ENCODE results near the gene IST1.

IST1 gene

DNA sequence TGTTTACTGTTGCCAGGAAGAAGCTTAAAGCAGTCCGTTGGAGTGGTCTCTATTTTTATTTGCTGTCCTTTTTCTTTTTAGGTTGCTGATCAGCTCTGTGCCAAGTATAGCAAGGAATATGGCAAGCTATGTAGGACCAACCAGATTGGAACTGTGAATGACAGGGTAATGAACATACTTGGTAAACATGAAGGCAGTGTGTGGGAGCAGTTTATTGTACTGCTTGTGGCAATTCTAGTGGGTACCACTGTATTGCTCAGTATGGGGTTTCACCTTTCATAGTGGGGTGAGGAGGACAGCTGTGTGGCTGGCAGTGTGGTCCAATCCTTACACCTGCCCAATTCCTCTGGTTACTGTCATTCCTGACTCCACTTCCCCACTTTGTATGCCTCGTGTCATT, 25.3 kb downstream of the IST1 start:
- DNase-seq, result no peak

DNA sequence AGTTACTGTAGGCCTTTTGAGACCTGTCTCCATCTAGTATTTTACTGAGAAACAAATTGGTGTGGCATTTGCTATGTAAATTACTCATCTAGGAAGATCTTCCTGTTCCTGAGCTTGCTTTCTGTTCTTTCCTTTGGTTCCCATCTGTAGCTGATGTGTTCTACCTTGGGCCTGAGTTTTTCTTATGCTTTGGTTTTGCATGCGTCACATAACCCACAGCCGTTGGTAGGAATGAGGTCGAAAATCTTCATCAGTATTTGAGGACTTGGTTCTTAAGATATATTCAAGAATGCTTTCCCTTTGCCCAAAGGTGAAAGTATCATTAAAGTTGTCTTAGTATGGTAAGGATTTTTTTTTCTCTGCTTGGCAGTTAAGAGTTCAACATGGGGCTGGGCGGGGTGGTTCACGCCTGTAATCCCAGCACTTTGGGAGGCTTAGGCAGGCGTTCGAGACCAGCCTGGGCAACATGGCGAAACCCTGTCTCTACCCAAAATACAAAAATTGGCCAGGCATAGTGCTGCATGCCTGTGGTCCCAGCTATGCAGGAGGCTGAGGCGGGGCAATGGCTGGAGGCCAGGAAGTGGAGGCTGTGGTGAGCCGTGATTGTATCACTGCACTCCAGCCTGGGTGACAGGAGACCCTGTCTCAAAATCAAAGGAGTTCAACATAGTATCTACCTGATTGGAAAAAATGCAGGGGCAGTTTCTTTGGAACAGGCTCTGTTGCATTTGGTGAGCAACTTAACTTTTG, 28.8 kb downstream of the IST1 start:
- DNase-seq, result no peak

DNA sequence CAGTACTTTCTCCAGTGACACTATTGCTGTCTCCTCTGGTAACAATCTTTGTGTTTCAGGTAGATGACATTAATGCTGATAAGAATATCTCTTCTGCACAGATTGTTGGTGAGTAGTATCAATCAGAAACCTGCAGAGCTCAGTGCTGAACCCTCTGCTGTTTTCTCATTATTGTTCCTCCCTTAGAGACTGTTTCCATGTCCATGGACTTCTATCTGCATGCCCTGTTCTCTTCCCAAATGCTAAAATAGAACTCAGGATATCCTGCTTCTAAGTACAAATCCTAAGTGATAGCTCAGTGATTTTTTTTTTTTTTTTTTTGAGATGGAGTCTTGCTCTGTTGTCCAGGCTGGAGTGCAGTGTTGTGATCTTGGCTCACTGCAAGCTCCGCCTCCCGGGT, 29.4 kb downstream of the IST1 start:
- DNase-seq, result no peak

DNA sequence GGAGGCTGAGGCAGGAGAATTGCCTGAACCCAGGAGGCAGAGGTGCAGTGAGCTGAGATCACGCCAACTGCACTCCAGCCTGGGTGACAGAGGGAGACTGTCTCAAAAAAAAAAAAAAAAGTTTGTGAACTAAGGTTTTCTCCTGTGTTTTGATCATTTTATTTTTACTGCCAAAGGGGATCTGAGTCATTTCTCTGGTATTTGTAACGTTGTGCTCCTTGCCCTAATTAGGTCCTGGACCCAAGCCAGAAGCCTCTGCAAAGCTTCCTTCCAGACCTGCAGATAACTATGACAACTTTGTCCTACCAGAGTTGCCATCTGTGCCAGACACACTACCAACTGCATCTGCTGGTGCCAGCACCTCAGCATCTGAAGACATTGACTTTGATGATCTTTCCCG, 32.1 kb downstream of the IST1 start:
- peak; percentile 56 for DNase-seq

DNA sequence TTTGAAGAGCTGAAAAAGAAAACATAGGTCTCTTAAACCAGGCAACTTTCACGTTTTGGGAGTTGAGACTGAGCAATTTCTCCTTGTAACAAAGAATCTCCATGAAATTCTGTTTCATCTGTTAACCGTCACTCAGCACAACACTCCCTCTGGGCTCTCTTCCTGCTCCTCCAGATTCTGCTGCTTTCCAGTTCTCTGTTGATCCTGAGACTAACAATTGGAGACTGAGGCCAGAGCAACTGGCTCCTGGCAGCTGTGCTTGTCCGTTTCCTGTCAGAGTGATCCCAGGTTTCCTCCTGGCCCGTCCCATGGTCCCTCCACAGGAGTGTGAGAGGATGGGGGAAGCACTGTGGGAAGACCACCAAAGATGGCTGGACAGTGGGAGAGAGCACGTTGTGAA, 32.5 kb downstream of the IST1 start:
- no peak for DNase-seq

DNA sequence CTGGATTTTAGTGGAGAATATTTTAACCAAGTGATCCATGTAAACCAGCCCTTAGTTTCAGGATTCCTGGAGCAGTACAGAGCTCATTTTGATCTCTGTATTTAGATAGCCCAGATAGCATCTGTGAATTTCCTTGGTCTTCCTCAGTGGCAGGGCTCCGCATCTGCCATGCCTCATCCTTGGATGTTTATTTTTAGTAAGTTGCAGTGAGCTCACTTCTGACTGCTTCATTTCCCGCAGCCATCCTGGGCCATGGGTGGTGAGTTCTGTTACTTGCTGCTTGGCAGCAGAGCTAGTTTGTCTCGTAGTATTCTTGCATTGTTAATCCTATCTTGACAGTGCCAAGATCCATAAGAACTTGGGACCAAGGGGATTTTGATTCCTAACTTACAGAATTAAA, 33.7 kb downstream of the IST1 start:
- DNase-seq, result no peak

DNA sequence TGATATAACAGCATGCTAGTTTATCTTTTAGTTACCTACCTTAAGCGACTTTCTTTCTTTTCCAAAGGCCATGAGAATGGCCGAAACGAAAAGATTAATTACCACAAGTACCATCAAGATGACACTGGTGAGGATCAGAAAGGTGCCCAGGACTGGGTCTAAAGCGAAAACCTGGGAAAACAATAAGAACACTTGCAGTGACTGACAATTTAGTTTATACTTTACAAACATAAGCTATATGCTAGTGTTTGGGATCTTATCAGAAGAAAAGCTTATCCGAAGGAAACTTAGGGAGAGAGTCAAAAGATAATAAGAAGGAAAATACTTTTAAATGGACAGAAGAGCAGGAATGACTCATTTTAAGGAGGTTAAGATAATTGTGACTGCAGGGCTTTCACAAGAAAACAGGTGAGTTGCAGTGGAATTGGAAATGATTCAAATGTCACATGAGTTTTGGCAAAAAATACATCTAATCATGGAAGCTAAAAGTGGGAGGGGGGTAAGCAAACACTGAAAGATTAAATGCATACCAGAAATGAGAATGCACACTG, 34.8 kb downstream of the IST1 start:
- no peak for DNase-seq

DNA sequence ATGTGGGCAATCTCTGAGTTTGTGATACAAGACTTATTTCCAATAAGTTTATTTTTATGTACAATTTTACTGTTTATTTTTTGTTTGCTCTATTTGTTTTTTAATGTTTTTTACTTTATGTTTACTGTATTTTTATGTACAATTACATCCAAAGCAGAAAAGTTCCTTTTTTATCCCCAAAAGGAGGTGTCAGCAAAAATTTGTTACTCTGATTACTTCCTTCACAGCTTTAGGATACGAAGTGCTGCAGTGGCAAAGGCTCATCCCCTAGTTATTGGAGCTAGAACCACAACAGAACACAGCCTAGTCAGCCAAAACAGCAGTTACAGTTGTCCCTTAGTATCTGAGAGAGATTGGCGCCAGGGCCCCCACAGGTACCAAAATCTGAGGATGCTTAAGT, 35.7 kb downstream of the IST1 start:
- DNase-seq, result no peak

DNA sequence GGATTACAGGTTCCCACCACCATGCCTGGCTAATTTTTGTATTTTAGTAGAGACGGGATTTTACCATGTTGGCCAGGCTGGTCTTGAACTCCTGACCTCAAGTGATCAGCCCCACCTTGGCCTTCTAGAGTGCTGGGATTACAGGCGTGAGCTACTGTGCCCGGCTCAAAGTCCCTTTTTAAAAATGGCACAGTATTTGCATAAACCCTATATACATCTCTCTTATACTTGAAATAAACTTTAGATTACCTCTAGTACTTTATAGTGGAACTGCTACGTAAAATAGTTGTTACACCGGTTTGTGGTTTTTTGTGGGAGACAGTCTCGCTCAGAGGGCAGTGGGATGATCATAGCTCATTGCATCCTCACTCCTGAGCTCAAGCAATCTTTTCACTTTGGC, 36.3 kb downstream of the IST1 start:
- DNase-seq, result no peak

DNA sequence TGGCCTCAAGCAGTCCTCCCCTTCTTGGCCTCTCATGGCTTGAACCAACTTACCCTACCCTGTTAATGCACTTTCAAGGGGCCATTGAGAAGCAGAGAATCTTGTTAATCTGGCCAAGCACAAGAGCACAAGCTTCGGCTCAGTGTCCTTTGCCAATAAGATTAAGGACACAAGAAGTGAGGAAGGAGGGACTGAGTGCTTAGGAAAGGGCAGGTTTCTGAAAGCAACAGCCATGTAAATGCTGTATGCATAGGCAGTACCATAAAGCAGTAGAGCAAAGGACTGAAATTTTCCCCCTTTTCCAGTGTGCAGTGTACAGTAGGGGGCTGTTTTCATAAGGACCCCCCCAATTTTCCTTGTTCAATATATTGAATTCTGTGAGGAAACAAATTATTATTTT, 37.7 kb downstream of the IST1 start:
- DNase-seq, result no peak

DNA sequence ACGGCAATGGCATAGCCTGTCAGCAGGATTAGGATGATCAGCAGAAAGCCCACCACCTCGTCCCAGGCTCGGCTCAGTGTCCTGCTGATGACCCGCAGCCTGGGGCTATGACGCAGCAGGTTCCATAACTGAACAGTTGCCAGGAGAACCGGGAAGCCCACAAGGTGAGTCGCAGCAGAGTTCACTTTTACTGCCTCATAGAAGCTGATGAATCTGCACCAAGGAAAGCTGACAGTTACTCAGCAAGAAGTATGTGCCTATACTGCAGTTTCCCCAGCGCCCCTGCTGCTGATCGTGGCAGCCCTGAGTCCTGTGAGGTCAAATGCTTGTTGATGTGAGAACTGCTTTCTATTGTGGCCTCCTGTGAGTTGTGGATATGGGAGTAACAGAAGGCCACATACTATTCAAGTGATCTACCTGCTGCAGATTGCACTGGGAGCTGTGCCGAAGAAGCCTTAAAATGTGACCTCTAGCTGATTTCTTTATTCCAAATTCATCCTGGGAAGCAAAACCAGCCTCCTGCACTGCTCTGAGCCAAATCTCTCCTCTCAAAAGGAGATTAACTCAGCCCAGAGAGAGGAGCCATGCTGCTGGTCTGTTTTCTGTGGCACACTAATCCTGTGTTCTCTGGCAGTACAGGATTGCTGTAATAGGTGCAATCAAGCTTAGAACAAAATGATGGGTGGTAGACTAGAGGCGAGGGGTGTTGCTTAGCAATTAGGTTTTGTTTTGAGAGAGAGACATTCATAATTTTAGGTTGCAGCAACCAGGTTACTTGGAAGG, 38.8 kb downstream of the IST1 start:
- DNase-seq, result no peak

DNA sequence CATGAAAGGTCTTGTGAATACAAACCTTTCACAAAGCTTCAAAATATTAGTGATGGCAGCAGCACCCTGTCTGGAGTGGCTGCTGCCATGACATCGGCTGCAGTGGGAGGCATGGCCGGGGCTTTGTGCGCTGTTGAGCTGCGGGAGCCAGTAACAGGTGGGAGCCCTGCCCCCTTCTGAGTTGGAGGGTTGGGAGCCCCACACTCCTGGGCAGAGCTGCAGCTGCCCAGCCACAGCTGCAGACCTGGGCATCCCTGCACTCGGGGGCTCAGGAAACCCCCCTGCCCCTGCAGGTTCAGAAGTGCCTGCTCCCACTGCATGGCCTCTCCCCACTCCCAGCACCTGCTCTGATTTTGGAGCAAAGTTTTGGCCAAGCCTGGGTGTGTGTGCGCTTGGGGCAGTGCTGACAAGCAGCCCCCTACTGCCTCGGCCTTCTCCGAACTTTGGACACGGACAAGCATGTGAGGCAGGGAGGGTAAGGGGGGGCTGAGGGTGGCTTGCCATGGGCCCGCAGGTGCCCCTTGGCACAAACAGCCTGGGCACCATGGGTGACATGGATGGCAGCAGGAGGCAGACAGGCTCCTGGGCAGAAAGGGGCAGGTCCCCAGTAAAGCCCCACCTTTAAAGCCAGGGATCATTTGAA, 42.7 kb downstream of the IST1 start:
- DNase-seq, result no peak

DNA sequence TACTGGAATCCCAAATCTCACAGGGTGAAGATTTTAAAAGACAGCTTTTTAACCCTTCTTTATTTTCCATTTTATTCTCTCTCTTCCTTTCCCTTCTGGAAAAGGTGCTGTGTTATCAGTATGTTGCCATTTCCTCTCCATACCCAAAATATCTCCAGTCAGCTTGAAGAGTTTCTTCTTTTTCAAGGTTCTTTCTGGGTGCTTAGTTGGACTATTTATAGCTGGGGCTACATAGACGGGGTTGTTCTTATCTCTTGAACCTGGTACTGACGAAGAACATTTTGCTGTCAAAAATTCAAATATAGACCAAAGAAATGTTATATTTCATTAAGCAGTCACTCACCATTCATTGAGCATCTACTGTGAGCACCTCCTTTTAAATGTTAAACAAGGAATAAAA, 48.6 kb downstream of the IST1 start:
- no peak for DNase-seq

DNA sequence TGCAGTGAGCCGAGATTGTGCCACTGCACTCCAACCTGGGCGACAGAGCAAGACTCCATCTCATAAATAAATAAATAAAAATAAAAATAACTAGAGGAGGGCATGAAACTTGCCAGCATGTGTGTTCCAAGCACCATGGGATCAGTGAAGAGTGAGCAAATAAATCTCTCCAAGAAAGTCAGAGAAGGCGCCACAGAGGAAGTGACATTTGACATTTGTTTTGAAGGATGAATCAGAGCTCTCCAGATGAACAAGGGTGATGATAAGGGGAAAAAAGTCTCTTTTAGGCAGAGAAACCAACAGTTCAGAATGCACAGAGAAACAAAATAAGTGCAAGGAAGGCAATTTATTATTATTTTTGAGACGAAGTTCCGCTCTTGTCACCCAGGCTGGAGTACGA, 50.3 kb downstream of the IST1 start:
- no peak for DNase-seq

DNA sequence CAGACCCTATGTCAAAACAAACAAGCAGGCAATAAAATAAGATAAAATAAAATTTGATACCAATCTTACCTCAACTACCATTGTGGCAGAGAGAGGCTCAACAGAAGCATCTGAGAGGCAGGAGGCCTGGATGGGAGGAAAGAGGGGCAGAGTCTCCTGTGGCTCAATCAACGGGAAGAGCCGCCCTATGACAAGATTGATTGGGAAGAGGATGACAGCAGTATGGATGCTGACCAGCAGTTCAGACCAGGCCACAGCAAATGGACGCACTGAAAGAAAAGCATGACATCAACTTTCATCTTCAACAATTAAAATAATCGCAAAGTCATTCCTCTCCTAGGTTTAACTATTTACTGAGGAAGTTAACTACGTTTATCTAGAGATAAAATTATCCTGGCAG, 57.5 kb downstream of the IST1 start:
- DNase-seq, result no peak

DNA sequence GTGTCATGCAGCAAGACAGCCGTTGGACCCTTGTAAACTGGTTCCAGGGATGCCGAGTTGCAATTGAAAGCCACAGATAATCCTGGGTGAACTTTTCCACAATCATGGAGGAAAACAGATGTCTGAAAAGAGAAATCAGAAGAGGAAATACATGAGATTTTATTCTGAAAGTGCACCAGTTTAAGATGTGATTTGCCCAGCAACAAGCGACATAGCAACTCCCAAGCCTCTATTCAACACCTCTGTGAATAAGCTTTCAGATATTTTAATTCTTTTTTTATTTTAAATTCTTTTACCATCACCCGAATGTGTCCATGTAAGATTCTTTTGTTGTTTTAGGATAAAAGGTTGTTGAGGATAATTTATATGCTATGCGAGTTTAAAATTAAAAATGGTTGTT, 58.8 kb downstream of the IST1 start:
- no peak for DNase-seq

DNA sequence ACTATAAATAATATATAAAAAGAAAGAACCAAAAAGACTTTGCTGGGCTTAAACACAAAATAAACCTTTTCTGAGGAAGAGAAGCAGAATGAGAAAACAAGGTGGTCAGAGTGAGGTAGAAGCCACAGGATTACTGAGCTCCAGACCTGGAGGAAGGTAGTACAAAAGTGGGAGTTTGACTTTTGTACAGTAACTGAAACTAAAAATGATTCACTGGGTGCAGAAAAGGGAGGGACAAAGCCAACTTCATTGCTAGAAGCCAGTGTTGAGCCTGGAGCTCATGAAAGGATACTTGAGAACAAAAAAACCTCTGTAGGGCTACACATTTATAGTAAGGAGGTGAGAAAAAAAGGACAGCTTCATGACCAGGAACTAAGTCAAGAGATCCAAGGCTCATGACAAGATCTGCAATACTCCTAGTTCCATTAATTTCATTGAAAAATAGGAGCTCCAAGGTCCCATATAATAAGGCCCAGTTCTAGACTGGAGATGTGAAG, 59.4 kb downstream of the IST1 start:
- no peak for DNase-seq

DNA sequence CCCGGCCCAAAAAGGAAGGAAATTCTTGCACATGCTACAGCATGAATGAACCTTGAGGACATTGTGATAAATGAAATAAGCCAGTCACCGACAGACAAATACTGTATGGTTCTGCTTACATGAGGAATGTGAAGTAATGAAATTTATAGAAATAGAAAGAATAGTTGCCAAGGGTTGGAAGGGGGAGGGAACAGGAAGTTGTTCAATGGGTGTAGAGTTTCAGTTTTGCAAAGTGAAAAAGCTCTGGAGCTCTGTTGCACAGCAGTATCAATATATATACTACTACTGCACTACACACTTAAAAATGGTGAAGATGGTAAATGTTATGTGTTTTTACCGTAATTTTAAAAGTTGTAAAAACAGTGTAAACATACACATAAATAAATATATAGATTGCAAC, 61.2 kb downstream of the IST1 start:
- peak; percentile 75 for DNase-seq

DNA sequence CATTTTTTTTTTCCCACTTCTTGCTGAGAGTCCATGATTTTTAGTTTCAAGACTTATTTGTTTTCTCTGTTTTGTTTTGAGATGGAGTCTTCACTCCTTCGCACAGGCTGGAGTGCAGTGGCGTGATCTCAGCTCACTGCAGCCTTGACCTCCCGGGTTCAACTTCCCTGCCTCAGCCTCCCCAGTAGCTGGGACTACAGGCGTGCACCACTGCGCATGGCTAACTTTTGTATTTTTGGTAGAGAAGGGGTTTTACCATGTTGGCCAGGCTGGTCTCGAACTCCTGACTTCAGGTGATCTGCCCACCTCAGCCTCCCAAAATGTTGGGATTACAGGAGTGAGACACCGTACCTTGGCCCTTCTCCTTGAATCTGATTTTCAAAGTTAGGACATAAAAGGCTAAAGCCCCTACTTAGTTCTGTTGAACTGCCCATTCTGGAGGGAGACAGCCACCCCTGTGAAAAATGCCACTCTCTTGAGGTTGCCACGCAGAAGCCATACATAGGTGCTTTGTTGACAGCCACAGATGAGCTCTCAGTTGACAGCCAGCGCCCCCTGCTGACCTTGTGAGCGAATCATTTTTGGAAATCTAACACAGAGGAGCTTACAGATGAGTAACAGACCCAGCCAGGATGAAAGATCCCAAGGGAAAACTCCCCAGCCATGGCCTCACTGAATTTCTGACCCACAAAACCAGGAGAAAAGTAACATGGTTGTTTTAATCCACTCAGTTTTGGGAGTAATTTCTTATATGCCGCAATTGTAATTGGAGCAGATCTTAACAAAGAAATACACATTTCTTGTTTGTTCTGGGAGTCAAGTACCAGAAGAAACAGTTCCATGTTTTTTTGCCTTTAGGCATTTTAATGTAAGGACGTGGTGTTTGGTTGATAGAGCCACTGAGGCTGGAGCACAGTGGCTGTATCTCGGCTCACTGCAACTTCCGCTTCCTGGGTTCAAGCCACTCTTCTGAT, 66.0 kb downstream of the IST1 start:
- DNase-seq, result peak; percentile 71

DNA sequence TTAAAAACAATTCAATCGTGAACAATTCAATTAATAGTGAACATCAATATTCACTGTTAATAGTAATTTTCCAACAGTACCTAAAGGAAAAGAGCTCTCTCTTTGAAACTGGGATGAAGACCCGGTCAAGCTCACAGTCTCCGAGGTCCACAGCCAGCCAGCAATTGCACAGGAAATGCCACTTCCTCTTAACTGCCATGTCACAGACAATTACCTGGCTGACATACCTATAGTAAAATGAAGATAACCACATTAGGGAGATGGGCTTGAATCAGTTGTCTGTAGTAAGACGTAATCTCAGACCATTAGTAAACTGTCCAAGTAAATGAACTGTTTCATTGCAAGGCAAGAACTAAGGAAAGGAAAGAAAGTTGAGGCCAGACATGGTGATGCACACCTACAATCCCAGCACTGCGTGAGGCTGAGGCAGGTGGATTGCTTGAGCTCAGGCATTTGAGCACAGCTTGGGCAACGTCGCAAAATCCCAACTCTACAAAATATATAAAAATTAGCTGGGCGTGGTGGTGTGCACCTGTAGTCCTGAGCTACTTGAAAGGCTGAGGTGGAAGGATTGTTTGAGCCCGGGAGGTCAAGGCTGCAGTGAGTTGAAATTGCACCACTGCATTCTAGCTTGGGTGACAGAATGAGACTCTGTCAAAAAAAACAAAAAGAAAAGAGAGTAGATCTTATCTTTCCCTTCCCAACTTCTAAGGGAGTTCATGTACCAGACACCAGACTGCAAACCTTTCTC, 68.0 kb downstream of the IST1 start:
- DNase-seq, result no peak

DNA sequence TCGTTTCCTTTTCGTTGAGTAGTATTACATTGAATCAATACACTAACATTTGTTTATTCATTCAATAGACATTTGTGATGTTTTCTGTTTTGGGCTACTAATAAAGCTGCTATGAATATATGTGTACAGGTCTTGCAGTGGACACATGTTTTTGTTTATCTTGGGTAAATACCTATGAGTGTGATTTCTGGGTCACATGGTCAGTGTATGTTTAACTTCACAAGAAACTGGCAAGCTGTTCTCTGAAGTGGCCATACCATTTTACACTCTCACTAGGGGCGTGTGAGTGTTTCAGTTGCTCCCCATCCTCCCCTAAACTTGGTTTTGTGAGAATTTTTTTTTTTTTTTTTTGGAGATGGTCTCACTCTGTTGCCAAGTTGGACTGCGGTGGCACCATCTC, 69.9 kb downstream of the IST1 start:
- no peak for DNase-seq

DNA sequence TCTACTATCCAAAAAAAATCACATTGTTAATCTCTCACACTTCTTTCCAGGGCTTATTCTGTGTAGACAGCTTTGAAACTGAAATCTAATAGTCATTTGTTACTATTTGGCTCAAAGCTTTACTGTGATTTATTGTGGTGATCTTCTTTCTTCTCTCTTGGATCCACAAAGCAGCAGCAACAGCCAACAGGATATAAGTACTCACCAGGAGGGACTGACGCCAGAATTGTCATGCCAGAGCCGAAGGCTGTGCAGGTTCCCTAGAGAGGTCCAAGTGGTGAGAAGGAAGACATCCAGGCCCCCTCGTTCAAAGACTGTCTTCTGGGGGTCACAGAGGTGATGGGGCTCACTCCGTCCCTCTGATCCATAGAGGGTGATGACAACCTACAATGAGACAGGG, 71.6 kb downstream of the IST1 start:
- no peak for DNase-seq
